ENCODE measurements around the gene C1orf167.

The C1orf167 gene

DNA sequence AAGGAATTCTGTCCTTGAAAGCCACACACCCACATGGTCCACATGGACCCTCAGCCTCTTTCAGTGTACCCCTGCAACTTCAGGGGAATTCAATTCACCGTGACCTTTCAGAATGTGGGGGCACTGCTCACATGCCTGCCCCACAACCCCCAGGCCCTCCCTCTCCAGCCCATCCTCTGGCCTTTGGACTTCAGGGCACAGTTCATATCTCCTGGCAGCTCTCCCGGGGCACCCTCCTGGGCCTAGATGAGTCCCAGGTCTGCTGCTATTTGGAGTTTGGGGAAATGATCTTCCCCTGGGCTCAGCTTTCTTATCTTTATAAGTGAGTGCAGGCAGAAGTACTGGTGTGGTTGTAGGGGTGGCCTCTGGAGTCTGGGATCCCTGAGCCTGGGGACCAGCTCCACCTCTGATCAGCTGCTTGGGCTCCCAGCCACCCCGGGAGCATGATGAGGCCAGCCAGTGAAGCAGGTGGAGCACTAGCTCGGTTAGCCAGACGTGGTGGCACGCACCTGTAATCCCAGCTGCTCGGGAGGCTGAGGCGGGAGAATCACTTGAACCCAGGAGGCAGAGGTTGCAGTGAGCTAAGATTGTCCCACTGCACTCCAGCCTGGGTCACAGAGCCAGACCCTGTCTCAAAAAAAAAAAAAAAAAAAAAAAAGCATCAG lies 15.8 kb downstream of the C1orf167 start:
- H3K27ac ChIP-seq (ENCODE audit: insufficient read depth in 1 of 2, low read depth in 1 of 2, low read length in 2 of 2, poor library complexity in 1 of 2, severe bottlenecking in 2 of 2): no peak overlapping the region
- no peak overlapping the region for H3K4me3 ChIP-seq (ENCODE audit: control insufficient read depth in 1 of 7, extremely low read depth in 1 of 7, insufficient read depth in 4 of 7, low read depth in 2 of 7, low read length in 6 of 7)
- no peak for DNase-seq
- CTCF ChIA-PET: interaction anchor here (1.6 kb wide), 1 partner anchor 16 kb away, joined by 3 read pairs; the partner anchor contains the start of gene C1orf167
- no peaks in the 10 kb centered on the region for H3K36me3 ChIP-seq (ENCODE audit: control insufficient read depth in 4 of 4, insufficient read depth in 4 of 4, low read length in 3 of 4)
- 98% methylated on average over 8 of the region's 8 CpGs for WGBS (ENCODE audit: insufficient coverage)
- POLR2A ChIA-PET: no interaction called here
- H3K9me3 ChIP-seq (ENCODE audit: control extremely low read depth in 1 of 5, control insufficient read depth in 4 of 5, insufficient read depth in 2 of 5, low read depth in 1 of 5, low read length in 4 of 5): no peaks in the 10 kb centered on the region
- H3K27me3 ChIP-seq (replicated peaks in 2 of 5; ENCODE audit: control insufficient read depth in 4 of 5, insufficient read depth in 5 of 5, low read length in 4 of 5): no peaks in the 10 kb centered on the region
- no peaks in the 10 kb centered on the region for H3K4me1 ChIP-seq (ENCODE audit: control extremely low read depth in 1 of 4, control insufficient read depth in 4 of 4, insufficient read depth in 4 of 4, low read length in 3 of 4)

DNA sequence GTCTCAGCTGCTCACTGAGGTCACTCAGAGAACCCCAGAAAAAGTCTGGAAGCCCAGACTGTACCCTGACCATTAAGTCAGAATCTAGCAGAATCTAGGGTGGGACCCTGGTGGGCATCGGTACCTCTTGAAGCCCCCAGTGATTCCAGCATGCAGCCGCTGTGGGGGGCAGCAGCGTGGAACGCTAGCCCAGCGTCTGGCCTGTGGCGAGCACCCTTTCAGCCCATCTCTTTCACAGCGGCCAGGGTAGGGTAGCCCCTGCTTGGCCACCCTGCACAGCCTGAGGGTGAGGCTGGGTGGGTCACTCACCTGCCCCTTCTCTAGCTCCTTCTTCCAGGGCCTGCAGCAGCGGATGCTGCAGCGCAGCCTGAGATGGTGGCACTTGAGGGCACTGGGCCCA lies 16.3 kb downstream of the C1orf167 start:
- H3K27me3 ChIP-seq (replicated peaks in 2 of 5; ENCODE audit: control insufficient read depth in 4 of 5, insufficient read depth in 5 of 5, low read length in 4 of 5): no peaks in the 10 kb centered on the region
- no peak overlapping the region for H3K4me3 ChIP-seq (ENCODE audit: control insufficient read depth in 1 of 7, extremely low read depth in 1 of 7, insufficient read depth in 4 of 7, low read depth in 2 of 7, low read length in 6 of 7)
- no peaks in the 10 kb centered on the region for H3K36me3 ChIP-seq (ENCODE audit: control insufficient read depth in 4 of 4, insufficient read depth in 4 of 4, low read length in 3 of 4)
- 99% methylated on average over 7 of the region's 9 CpGs for WGBS (ENCODE audit: insufficient coverage)
- H3K27ac ChIP-seq (ENCODE audit: insufficient read depth in 1 of 2, low read depth in 1 of 2, low read length in 2 of 2, poor library complexity in 1 of 2, severe bottlenecking in 2 of 2): no peak overlapping the region
- H3K4me1 ChIP-seq (ENCODE audit: control extremely low read depth in 1 of 4, control insufficient read depth in 4 of 4, insufficient read depth in 4 of 4, low read length in 3 of 4): no peaks in the 10 kb centered on the region
- DNase-seq: no peak
- ChIA-PET CTCF (interaction anchor here (1.6 kb wide), 1 partner anchor 17 kb away, joined by 3 read pairs; the partner anchor contains the start of gene C1orf167), POLR2A (no interaction called here)
- H3K9me3 ChIP-seq (ENCODE audit: control extremely low read depth in 1 of 5, control insufficient read depth in 4 of 5, insufficient read depth in 2 of 5, low read depth in 1 of 5, low read length in 4 of 5): no peaks in the 10 kb centered on the region

DNA sequence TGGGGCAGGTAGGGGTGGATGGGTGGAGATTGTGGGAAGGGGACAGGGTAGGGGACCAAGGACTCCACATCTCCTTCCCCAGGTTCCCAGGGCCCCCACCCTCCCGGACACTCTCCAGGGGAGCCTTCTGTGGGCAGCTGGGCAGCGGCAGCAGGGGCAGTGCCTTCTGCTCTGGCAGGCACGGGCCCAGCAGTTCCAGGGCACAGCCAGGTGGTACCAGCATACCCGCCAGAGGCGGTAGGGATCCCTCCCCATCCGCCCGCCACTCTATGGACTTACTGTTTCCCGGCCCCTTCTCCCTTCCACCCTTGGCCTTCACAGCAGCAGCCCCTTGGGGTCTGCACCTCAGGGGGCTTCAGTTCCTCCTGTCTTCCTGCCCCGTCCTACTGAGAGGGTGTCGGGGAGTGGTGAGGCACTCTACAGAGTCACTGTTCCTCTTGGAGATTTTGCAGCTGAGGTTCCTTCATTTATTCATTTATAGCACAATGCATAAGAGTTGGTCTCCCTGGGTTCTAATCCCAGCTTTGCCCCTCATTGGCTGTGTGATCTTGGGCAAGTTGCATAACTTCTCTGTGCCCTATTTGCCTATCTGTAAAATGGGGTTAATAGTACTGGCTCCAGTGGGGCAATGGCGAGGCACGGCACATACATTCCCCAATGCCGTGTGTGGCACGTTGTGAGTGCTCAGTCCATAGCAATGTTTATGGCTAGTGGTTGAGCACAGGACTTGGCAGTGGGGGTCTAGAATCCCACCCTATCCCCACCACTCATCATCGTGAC lies 17.0 kb downstream of the C1orf167 start:
- H3K27me3 ChIP-seq (replicated peaks in 2 of 5; ENCODE audit: control insufficient read depth in 4 of 5, insufficient read depth in 5 of 5, low read length in 4 of 5): no peaks in the 10 kb centered on the region
- H3K9me3 ChIP-seq (ENCODE audit: control extremely low read depth in 1 of 5, control insufficient read depth in 4 of 5, insufficient read depth in 2 of 5, low read depth in 1 of 5, low read length in 4 of 5): no peaks in the 10 kb centered on the region
- H3K36me3 ChIP-seq (ENCODE audit: control insufficient read depth in 4 of 4, insufficient read depth in 4 of 4, low read length in 3 of 4): no peaks in the 10 kb centered on the region
- WGBS (ENCODE audit: insufficient coverage): 87% methylated on average over 10 of the region's 15 CpGs
- H3K4me1 ChIP-seq (ENCODE audit: control extremely low read depth in 1 of 4, control insufficient read depth in 4 of 4, insufficient read depth in 4 of 4, low read length in 3 of 4): no peaks in the 10 kb centered on the region
- H3K4me3 ChIP-seq (ENCODE audit: control insufficient read depth in 1 of 7, extremely low read depth in 1 of 7, insufficient read depth in 4 of 7, low read depth in 2 of 7, low read length in 6 of 7): no peak overlapping the region
- no peak overlapping the region for H3K27ac ChIP-seq (ENCODE audit: insufficient read depth in 1 of 2, low read depth in 1 of 2, low read length in 2 of 2, poor library complexity in 1 of 2, severe bottlenecking in 2 of 2)
- no peak for DNase-seq
- ChIA-PET CTCF (interaction anchor here (0.6 kb wide), 1 partner anchor 22 kb away, joined by 3 read pairs; no protein-coding TSS in a partner anchor), POLR2A (no interaction called here)

DNA sequence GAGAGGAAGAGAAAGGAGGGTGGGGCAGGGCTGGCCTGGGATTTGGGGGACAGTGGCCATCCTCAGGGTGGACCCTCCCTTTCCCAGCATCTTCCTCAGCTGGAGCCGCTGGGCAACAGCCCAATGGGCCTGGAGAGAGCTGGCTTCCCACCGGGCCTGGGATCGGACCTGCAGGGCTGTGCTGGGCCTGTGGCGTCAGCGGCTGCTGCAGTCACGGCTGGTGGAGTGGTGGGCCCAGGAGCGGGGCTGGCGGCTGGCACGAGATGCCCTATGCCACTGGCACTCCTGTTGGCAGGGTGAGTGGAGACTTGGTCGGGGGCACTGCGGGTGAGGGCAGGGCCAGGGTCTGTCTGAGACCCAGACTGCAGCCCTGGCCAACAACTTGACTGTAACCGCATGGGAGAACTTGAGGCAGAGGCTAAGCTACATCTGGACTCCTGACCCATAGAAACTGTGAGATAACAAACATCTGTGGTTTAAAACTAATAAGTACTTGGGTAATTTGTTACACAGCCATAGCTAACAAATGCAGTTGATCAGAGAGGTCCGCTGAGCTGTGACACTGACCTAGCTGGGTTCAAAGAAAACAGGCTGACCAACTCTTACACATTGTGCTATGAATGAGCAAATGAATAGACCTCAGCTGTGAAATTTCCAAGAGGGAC lies 17.9 kb downstream of the C1orf167 start:
- CTCF ChIA-PET: interaction anchor here (0.6 to 1.1 kb wide), 5 partner anchors 8 to 23 kb away, joined by 3 to 4 read pairs (median 3); no protein-coding TSS in a partner anchor

DNA sequence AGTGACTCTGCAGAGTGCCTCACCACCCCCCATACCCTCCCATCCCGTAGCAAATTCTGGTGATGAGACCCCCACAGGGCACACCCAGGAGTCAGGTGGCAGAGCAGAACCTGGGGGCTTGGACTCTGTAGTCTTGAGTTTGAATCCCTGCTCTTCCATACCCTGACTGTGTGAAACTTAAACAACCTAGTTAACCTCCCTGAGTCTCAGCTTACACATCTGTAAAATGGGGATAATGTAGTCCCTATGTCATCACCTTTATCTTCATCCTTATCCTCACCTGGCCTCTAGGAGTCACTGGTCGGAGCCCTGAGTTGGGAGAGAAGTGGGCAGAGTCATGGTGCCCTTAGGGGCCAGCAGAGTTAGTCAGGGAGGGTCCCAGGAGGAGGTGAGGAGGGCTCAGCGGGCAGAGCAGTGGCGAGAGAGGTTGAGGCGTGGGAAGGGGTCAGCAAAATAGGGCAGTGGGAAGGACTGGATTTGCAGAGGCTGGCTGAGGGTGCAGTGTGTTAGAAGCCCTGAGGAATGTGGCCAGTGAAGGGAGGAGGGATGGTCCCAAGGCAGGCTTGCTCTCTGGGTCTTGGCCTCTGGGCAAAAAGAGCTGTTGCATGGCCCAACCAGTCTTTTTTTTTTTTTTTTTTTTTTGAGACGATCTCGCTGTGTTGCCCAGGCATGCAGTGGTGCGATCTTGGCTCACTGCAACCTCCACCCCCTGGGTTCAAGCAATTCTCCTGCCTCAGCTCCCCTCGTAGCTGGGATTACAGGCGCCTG lies 18.6 kb downstream of the C1orf167 start:
- 97% methylated on average over 4 of the region's 10 CpGs for WGBS (ENCODE audit: insufficient coverage)
- H3K27me3 ChIP-seq (replicated peaks in 2 of 5; ENCODE audit: control insufficient read depth in 4 of 5, insufficient read depth in 5 of 5, low read length in 4 of 5): no peaks in the 10 kb centered on the region
- H3K9me3 ChIP-seq (ENCODE audit: control extremely low read depth in 1 of 5, control insufficient read depth in 4 of 5, insufficient read depth in 2 of 5, low read depth in 1 of 5, low read length in 4 of 5): no peaks in the 10 kb centered on the region
- no peak overlapping the region for H3K27ac ChIP-seq (ENCODE audit: insufficient read depth in 1 of 2, low read depth in 1 of 2, low read length in 2 of 2, poor library complexity in 1 of 2, severe bottlenecking in 2 of 2)
- CTCF ChIA-PET: interaction anchor here (0.6 to 1.1 kb wide), 4 partner anchors 8 to 17 kb away, joined by 3 to 4 read pairs (median 3); no protein-coding TSS in a partner anchor
- H3K4me1 ChIP-seq (ENCODE audit: control extremely low read depth in 1 of 4, control insufficient read depth in 4 of 4, insufficient read depth in 4 of 4, low read length in 3 of 4): peaks cover 0 to 10% (median 8%) of the 10 kb centered on the region in 4 experiments
- H3K36me3 ChIP-seq (ENCODE audit: control insufficient read depth in 4 of 4, insufficient read depth in 4 of 4, low read length in 3 of 4): no peaks in the 10 kb centered on the region
- no peak overlapping the region for H3K4me3 ChIP-seq (ENCODE audit: control insufficient read depth in 1 of 7, extremely low read depth in 1 of 7, insufficient read depth in 4 of 7, low read depth in 2 of 7, low read length in 6 of 7)
- POLR2A ChIA-PET: no interaction called here
- DNase-seq: no peak

More for the DNA sequence above, 17.9 kb downstream of the C1orf167 start:
- POLR2A ChIA-PET: no interaction called here
- 89% methylated on average over 12 of the region's 13 CpGs for WGBS (ENCODE audit: insufficient coverage)
- Histone ChIP-seq H3K9me3 (ENCODE audit: control extremely low read depth in 1 of 5, control insufficient read depth in 4 of 5, insufficient read depth in 2 of 5, low read depth in 1 of 5, low read length in 4 of 5) (no peaks in the 10 kb centered on the region), H3K27me3 (replicated peaks in 2 of 5; ENCODE audit: control insufficient read depth in 4 of 5, insufficient read depth in 5 of 5, low read length in 4 of 5) (no peaks in the 10 kb centered on the region), H3K4me3 (ENCODE audit: control insufficient read depth in 1 of 7, extremely low read depth in 1 of 7, insufficient read depth in 4 of 7, low read depth in 2 of 7, low read length in 6 of 7) (no peak overlapping the region), H3K27ac (ENCODE audit: insufficient read depth in 1 of 2, low read depth in 1 of 2, low read length in 2 of 2, poor library complexity in 1 of 2, severe bottlenecking in 2 of 2) (no peak overlapping the region), H3K36me3 (ENCODE audit: control insufficient read depth in 4 of 4, insufficient read depth in 4 of 4, low read length in 3 of 4) (no peaks in the 10 kb centered on the region), H3K4me1 (ENCODE audit: control extremely low read depth in 1 of 4, control insufficient read depth in 4 of 4, insufficient read depth in 4 of 4, low read length in 3 of 4) (peaks cover 0 to 4% (median 3%) of the 10 kb centered on the region in 4 experiments)
- no peak for DNase-seq

DNA sequence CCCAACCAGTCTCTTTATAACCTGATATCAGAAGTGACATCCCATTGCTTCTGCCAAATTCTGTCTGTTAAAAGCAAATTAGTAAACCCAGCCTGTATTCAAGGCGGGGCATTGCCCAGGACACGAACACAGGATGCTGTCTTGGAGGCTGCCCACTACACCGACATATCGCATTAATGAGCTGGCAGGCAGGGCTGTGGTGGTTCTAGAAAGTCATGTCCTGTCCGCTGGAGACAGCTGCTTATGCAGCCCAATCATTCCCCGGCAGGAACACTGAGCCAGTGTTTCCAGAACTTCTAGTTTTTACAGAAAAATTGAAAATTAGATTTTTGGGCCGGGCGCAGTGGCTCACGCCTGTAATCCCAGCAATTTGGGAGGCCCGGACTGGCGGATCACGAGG lies 19.3 kb downstream of the C1orf167 start:
- POLR2A ChIA-PET: no interaction called here

More for the DNA sequence above, 19.3 kb downstream of the C1orf167 start:
- Histone ChIP-seq H3K9me3 (ENCODE audit: control extremely low read depth in 1 of 5, control insufficient read depth in 4 of 5, insufficient read depth in 2 of 5, low read depth in 1 of 5, low read length in 4 of 5) (no peaks in the 10 kb centered on the region), H3K36me3 (ENCODE audit: control insufficient read depth in 4 of 4, insufficient read depth in 4 of 4, low read length in 3 of 4) (no peaks in the 10 kb centered on the region), H3K27ac (ENCODE audit: insufficient read depth in 1 of 2, low read depth in 1 of 2, low read length in 2 of 2, poor library complexity in 1 of 2, severe bottlenecking in 2 of 2) (no peak overlapping the region), H3K27me3 (replicated peaks in 2 of 5; ENCODE audit: control insufficient read depth in 4 of 5, insufficient read depth in 5 of 5, low read length in 4 of 5) (no peaks in the 10 kb centered on the region), H3K4me1 (ENCODE audit: control extremely low read depth in 1 of 4, control insufficient read depth in 4 of 4, insufficient read depth in 4 of 4, low read length in 3 of 4) (peaks cover 0 to 10% (median 8%) of the 10 kb centered on the region in 4 experiments), H3K4me3 (ENCODE audit: control insufficient read depth in 1 of 7, extremely low read depth in 1 of 7, insufficient read depth in 4 of 7, low read depth in 2 of 7, low read length in 6 of 7) (no peak overlapping the region)
- no peak for DNase-seq
- WGBS (ENCODE audit: insufficient coverage): 93% methylated on average over 12 of the region's 12 CpGs
- CTCF ChIA-PET: no interaction called here

All from common myeloid progenitor, CD34-positive (primary cell).